Measurements from ENCODE around the gene UBE2D1. TPM values are rescaled to one million over a fixed set of nuclear protein-coding genes. Genes with fewer than 3 reads are reported as not detected.

UBE2D1 gene
- total and polyA plus RNA-seq, 2 experiments from 2014 or later = 22.1 to 26.6 TPM

DNA sequence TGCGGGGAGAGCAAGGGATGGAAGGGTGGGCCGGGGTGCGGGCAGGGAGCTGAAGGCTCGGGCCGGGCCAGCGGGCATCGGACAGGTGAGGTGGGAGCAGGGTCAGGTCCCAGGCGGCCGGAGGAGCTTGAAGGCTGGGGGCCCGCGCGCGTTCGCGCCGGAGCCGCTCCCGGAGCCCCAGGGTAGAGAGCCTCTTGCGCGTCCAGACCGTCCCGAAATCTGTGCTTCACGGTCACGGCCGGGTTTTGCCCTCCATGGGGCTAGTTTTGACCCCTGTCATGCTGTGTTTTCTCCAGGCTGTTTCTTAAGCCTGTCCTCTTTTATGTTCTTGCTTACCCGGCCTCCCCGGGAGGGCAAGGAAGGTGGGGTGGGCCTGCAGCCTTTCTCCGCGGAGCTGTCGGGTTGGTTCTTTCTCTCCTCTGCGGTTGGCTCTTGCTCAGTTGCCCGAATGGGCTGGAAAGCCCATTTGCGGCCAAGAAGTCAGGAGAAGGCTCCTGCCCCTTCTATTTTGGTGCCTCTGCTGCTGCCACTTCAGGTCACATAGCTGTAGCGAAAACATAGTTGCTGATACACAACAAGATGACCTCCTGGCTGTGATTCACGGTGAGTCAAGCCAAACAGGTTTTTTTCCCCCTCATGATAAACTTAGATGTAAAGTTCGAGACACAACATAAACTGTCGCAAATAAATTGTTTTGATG, 650 bp downstream of the UBE2D1 start:
- TF ChIP-seq CTCF (IDR thresholded peaks at IDR 0.05; ENCODE audit: poor library complexity) (no peak), EZH2phosphoT487 (IDR thresholded peaks at IDR 0.05; ENCODE audit: low read depth, severe bottlenecking, unreplicated experiment) (no peak), EZH2 (IDR thresholded peaks at IDR 0.05; ENCODE audit: borderline replicate concordance) (no peak)
- Histone ChIP-seq H2AFZ (peak overlapping the region; percentile 91), H3K9me2 (replicated peaks; ENCODE audit: insufficient read depth) (no peaks in the 10 kb centered on the region), H3K4me1 (ENCODE audit: insufficient read depth) (no peaks in the 10 kb centered on the region), H3K36me3 (replicated peaks; ENCODE audit: insufficient read depth, low read depth) (no peaks in the 10 kb centered on the region), H3K9me3 (ENCODE audit: low read depth) (no peaks in the 10 kb centered on the region), H3K4me3 (peak overlapping the region; percentile 97), H4K20me1 (ENCODE audit: insufficient read depth, poor library complexity, severe bottlenecking) (peaks cover 5% of the 10 kb centered on the region), H3K27me3 (no peaks in the 10 kb centered on the region), H3K4me2 (peak overlapping the region; percentile 78), H3K27ac (peak overlapping the region; percentile 85), H3K79me2 (peaks cover 51% of the 10 kb centered on the region)
- WGBS (ENCODE audit: low lambda C conversion rate, missing lambda C conversion rate) = 4% methylated on average over 25 of the region's 37 CpGs
- peak; percentile 44 for DNase-seq (ENCODE audit: low spot score)

GRCh38 chr10:58336242-58336641, 1.4 kb downstream of the UBE2D1 start:
- peaks cover 58% of the 10 kb centered on the region for H3K79me2 ChIP-seq
- H3K27ac ChIP-seq = peak overlapping the region; percentile 85
- no peaks in the 10 kb centered on the region for H3K4me1 ChIP-seq (ENCODE audit: insufficient read depth)
- no peaks in the 10 kb centered on the region for H3K9me3 ChIP-seq (ENCODE audit: low read depth)
- peaks cover 5% of the 10 kb centered on the region for H4K20me1 ChIP-seq (ENCODE audit: insufficient read depth, poor library complexity, severe bottlenecking)
- 82% methylated on average over 4 of the region's 4 CpGs for WGBS (ENCODE audit: low lambda C conversion rate, missing lambda C conversion rate)
- H3K4me3 ChIP-seq = peak overlapping the region; percentile 97
- peak overlapping the region; percentile 78 for H3K4me2 ChIP-seq
- H2AFZ ChIP-seq = no peak overlapping the region
- H3K36me3 ChIP-seq (replicated peaks; ENCODE audit: insufficient read depth, low read depth) = no peaks in the 10 kb centered on the region
- no peak for DNase-seq (ENCODE audit: low spot score)
- H3K27me3 ChIP-seq = no peaks in the 10 kb centered on the region
- no peak for TF ChIP-seq EZH2 (IDR thresholded peaks at IDR 0.05; ENCODE audit: borderline replicate concordance)
- TF ChIP-seq CTCF (IDR thresholded peaks at IDR 0.05; ENCODE audit: poor library complexity) = no peak
- TF ChIP-seq EZH2phosphoT487 (IDR thresholded peaks at IDR 0.05; ENCODE audit: low read depth, severe bottlenecking, unreplicated experiment) = no peak
- no peaks in the 10 kb centered on the region for H3K9me2 ChIP-seq (replicated peaks; ENCODE audit: insufficient read depth)

DNA sequence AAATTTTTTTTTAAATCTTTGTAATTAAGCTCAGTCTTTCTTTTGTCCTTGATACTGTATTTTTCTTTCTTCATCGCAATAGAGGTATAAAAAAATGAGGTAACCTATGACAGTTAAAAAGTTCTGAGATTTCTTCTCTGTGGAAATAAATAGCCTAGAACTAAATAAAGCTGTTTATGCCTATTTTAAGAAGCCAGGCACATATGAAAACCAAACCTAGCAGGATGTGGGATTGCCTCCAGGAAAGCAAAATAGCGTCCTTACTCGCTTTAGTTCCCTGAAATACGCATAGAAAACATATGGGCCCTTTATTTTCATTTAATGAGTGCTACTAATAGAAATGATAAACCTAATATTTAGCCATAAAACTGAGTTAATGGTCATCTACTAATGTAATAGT, 6.6 kb downstream of the UBE2D1 start:
- no peaks in the 10 kb centered on the region for H3K27me3 ChIP-seq
- H4K20me1 ChIP-seq (ENCODE audit: insufficient read depth, poor library complexity, severe bottlenecking) = peaks cover 5% of the 10 kb centered on the region
- H3K36me3 ChIP-seq (replicated peaks; ENCODE audit: insufficient read depth, low read depth) = no peaks in the 10 kb centered on the region
- TF ChIP-seq EZH2 (IDR thresholded peaks at IDR 0.05; ENCODE audit: borderline replicate concordance) (no peak), EZH2phosphoT487 (IDR thresholded peaks at IDR 0.05; ENCODE audit: low read depth, severe bottlenecking, unreplicated experiment) (no peak), CTCF (IDR thresholded peaks at IDR 0.05; ENCODE audit: poor library complexity) (no peak)
- no peaks in the 10 kb centered on the region for H3K9me3 ChIP-seq (ENCODE audit: low read depth)
- no peaks in the 10 kb centered on the region for H3K4me1 ChIP-seq (ENCODE audit: insufficient read depth)
- H3K4me3 ChIP-seq = no peak overlapping the region
- no peak overlapping the region for H2AFZ ChIP-seq
- 77% methylated on average over 4 of the region's 4 CpGs for WGBS (ENCODE audit: low lambda C conversion rate, missing lambda C conversion rate)
- DNase-seq (ENCODE audit: low spot score) = no peak
- H3K79me2 ChIP-seq = peaks cover 93% of the 10 kb centered on the region
- H3K9me2 ChIP-seq (replicated peaks; ENCODE audit: insufficient read depth) = no peaks in the 10 kb centered on the region
- no peak overlapping the region for H3K4me2 ChIP-seq
- no peak overlapping the region for H3K27ac ChIP-seq
